GM21381 (cell line): ENCODE data around the gene ANGEL1.

Experiments used
- ATAC-seq: cut with Tn5 transposase; IDR thresholded peaks from one replicate; pipeline ENCODE4 v1.9.1; 2021; ENCODE audit warnings: mild to moderate bottlenecking, moderate library complexity; ENCODE audit not compliant: unreplicated experiment

ANGEL1 gene

DNA sequence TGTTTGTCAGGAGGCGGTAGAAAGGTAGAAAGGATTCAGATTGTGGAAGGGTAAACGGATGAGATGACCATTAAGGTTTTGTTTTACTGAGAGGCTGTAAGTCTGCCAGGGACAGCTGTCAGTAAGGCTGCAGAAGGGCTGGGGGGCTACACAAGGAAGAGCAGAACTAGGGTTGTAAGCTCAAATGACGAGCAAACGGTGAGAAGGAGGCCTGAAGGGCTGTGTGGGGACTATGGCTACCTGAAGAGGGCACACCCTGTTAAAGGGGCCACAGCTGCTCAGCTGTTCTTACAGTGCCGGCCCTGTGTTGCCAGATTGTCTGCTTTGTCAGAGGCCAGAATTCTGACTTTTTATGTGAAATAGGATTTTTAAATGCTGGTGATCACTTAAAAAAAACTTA, 32.3 kb downstream of the ANGEL1 start:
- no peak for ATAC-seq

DNA sequence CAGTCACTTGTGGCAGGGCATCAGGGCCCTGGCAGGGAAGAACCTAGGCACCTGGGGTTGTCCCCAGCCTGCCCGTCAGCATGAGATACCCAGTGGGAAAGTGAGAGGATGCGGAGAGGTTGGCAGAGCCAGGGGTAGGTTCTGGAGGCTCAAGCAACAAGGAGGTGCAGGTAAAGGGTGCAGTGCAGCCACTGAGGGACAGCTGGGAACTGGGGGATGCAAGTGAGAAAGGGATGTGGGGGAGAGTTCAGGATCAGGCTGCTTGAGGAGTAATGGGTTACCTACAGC, 32.7 kb downstream of the ANGEL1 start:
- ATAC-seq: no peak

DNA sequence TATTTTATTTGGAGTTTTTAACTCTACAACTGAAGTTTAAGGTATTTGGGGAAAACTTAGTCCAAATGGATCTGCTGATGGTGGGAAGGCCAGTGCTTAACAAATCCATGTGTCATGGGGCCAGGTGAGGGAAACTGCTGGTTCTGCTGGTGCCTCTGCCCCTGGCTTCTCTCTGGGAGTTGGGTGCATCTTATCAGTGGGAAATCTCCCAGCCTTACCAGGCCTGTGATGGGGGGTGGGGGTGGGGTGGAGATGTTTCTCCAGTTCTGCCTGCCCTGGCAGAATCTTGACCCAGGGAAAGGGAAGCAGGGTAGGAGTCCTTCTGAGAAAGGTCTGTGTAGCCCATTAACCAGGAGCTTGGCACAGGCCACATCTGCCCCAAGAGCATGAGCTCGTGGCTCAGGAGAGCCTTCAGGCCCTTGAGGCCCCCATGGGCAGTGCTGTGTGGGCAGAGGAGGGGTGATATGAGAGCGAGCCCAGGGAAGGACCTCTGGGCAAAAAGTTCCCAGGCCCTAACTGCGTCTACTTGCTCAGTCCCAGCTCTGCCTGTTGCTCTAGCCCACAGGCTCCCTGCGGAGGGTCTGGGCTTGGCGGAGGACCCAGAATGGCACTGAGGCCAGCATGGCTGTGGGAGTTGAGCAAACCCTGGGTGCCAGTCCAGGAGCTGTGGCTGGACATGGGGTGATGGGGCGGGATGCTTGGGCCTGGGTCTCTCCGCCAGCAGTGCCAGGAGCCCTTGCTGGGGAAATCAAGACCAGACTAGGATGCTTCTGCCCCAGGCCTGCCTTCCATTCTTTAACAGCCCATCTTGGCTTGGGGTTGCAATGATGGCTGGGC, 33.2 kb downstream of the ANGEL1 start:
- ATAC-seq: no peak

DNA sequence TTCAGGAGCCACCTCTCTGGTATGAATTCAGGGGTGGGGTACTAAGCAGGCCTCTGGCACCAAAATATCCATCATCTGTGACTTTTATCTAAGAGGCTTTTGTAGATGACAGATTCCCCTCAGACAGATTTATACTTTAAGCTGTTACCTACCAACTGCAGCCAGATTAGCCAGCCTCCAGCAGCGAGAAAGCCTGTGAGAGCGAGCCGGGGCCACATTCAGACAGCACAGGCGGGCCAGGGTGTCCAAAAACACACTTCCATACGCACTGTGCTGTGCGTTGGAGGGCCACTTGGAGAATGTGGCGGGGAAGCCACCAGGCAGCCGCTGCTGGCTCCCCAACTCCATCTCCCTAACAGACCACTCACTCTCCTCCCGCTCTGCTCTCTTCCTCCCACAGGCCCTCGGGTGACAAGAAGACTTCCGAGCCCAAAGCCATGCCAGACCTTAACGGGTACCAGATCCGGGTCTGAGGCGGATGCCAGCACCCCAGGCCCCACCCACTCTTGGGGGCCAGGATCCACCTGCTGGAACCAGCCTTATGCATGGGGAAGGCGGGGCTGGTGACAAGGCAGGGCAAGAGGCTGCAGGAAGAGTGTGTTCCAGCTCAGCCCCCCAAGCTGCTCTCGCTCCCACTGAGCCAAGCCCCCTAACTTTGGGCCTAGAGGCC, 34.0 kb downstream of the ANGEL1 start:
- ATAC-seq: no peak

- no peak for ATAC-seq
Observed at GRCh38 chr14:76777721-76778120, 35.0 kb downstream of the ANGEL1 start.

DNA sequence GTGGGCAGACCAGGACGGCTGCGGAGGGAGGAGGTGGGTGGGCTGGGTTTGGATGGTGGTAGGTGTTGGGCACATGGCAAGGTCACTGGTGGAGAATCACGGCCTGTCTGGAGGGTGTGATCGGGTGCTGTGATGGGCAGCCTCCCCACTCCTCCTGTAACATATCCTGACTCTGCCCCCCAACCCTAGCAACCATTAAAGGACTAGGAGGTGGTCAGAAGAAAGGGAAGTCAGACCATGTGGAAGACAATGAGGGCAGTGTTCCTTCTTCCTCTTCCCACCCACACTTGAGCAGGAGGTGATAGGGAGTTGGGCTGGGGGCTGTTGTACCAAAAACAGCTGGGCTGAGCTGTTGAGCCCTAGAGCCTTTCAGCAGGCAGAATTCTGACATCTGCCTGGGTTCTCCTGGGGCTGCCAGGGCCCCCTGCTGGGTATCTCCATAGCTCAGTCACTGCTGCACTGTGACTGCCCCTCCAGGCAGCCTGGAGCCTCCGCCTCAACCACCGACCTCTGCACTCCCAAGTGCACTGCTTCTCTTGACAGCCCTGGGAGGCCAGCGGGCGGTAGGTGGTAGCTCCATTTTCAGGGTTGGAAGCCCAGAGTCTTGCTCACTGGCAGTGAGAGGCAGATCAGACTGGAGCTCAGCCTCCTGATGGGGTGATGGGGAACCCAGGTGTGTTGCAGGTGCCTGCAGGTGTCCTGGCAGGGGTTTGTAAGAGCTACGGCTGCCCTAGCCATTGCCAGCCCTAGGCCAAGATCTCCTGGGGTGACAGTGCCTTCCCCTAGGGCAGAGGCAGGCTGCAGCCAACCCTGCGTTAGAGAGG, 36.0 kb downstream of the ANGEL1 start:
- no peak for ATAC-seq

DNA sequence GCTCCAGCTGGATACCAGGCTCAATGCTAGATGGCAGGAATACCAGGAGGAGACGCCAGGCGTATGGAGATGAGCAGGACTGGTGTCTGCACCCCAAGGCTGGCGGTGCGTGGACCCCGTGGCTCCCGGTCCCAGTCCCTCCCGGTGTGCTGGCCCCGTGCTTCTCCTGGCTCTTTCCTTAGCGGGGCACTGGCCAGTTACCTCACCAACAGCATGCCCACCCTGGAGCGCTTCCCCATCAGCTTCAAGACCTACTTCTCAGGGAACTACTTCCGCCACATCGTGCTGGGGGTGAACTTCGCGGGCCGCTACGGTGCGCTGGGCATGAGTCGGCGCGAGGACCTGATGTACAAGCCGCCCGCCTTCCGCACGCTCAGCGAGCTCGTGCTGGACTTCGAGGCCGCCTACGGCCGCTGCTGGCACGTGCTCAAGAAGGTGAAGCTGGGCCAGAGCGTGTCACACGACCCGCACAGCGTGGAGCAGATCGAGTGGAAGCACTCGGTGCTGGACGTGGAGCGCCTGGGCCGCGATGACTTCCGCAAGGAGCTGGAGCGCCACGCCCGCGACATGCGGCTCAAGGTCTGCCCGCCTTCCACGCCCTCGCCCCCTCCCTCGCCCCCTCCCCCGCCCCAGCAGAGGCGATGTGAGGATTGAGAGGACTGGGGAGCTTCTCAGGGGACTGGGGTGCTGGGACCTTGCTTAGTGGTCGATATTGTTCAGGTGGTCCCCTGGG, 36.8 kb downstream of the ANGEL1 start:
- no peak for ATAC-seq

DNA sequence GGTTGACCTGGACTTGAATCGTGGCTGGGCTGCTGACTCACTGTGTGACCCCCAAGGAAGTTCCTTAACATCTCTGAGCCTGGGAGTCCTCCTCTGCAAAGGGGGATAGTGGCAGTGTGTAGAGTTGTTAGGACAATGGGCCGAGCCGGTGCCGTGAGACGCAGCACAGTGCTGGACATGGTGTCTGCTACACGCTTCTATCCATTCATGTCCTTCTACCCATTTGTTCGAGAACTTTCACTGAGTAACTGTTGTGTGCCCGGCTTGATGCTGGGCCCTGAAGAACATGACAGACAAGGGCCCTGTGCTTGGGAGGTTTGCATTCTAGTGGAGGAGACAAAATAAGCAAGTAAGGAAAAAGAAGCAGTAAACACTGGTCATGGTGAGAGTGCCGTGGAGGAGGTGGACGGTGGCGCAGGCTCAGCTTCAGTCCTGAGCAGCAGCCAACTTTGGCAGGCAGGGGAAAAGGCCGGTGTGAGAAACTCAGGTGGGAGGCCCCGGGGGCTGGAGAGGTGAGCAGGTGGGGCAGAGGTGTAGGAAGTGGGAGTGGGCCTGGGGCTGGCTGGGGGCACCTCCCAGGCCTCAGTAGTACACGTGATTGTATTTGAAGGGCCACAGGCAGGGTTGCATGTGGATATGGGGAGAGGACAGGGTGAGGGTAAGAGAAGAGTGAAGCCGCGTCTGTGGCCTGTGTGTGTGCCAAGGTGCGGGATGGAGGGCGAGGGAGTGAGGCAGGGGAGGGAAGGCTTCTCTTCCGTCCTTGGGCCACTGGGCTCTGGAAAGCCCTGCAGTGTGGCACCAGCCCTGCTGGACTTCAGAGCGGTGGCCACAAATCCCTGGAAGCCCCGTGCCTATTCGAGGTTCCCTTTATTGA, 37.6 kb downstream of the ANGEL1 start:
- ATAC-seq: no peak

DNA sequence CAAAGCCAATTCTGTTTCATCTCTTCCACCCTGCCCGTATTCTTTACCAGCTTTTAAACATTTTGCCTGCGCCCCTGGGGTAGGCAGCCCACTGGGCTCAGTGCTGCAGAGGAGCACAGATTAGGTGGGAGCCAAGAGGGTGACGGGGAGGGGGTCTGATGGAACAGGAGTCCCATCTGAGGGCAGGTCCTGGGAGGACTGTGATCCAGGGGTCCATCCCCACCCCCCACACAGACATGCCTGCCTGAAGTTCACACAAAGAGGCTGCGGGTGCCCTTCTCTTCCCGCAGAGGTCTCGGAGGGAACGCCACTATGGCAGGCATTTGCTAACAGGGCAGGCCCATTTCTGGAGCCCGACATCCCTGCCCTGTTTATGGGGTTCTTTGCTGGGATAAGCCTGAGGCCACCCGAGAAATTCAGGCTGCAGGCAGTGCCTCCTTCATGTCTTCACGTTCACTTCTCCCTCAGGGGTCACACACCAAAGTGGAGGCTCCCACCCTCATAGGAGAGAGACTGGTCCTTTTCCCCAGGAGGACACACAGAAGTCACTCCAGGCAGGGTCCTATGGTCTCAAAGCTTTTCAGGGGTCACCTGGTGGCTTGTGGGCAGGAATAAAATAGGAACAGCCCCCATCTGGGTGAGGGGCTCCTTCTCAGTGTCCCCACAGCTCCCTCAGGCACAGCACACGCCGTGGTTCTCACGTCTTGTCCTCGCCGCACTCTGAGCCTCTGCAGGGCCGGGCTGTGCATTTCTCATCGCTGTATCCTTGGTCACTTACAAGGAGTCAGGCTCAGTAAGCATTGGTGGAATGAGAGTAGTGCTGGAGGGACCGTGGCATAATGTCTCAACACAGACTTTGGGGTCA, 38.5 kb downstream of the ANGEL1 start:
- ATAC-seq: no peak

- no peak for ATAC-seq
Observed at GRCh38 chr14:76773188-76773885, 39.3 kb downstream of the ANGEL1 start.

- ATAC-seq: no peak
Observed at GRCh38 chr14:76772300-76773187, 40.1 kb downstream of the ANGEL1 start.

GRCh38 chr14:76771437-76771980, 41.2 kb downstream of the ANGEL1 start:
- no peak for ATAC-seq

DNA sequence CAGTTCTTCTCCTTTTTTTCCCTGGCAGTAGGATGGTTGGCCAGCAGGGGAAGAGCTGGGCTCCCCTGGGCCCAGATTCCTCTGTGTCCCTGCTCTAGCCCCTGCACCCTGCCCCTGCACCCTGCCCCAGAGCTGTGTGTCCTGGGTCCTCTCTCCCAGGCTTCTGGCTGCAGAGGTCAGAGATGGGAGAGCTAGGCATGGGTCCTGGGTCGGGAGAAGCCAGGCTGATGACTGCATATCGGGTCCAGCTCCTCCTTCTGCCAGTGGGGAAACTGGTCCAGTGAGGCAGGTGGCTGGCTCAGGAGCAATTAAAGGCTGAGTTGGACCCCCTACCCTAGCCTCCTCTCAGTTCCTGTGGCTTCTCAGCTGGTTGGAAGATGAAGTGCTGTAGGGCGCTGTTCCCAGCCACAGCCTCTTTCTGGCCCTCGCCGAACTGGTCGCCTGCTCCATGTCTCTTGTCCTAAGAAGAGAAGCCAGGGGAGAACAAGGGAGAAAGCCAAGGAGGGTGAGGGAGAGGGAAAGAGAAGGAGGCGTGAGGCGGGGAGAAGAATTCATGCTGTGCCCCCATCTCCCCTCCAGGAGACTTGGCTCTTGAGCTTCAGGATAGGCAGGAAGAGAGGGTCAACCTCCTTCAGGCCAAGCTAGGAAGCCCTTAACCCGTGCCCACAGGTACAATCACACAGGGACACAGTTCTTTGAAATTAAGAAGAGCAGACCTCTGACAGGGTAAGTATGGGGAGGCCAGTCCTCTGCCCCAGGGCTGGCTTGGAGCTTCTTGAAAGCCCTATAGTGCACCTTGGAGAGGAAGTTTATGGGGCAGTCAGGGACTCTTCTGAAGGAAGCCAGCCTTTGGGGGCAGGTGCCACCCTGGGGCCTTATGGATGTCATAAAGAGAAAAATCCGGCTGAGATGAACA, 41.9 kb downstream of the ANGEL1 start:
- ATAC-seq: no peak

DNA sequence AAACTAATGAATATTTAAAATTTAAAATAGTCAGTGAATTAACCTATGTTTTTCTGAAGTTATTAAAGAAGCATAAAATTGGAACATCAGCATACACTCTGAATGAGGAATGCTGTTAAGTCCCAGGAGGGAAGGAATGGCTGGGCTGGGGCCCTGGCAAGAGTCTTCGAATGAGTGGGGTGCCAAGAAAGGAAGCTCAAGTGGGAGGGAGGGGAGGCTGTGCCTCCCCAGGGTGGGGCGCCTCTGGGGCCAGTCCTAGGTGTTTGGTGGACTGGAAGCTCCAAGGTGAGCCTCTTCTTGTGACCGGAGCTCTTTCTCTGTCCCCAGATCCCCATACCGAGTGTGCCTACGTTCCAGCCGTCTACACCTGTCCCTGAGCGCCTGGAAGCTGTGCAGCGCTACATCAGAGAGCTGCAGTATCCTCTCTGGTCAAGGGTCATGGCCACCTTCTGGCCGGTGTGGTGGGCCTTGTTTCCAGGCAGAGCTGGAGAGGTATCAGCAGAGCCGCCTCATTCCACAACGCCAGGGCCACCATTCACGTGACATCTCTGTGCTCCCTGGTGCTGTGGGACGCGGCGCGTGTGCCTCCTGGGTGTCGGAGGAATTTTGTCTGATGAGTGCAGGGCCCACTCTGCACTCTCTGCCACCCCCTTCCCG, 42.9 kb downstream of the ANGEL1 start:
- ATAC-seq: no peak

- no peak for ATAC-seq
Observed at GRCh38 chr14:76768671-76769500, 43.8 kb downstream of the ANGEL1 start.
